ENCODE results near the gene PPP1CC. TPM values are rescaled to one million over a fixed set of nuclear protein-coding genes. Genes with fewer than 3 reads are reported as not detected.
"Not testable (repeated sequence)": the region's sequence is repeated elsewhere in the genome, so short reads cannot be mapped to it uniquely, and the experiment has no call there.

The PPP1CC gene
- total RNA-seq, 2 donors from 2014 or later: 140 to 143 TPM

DNA sequence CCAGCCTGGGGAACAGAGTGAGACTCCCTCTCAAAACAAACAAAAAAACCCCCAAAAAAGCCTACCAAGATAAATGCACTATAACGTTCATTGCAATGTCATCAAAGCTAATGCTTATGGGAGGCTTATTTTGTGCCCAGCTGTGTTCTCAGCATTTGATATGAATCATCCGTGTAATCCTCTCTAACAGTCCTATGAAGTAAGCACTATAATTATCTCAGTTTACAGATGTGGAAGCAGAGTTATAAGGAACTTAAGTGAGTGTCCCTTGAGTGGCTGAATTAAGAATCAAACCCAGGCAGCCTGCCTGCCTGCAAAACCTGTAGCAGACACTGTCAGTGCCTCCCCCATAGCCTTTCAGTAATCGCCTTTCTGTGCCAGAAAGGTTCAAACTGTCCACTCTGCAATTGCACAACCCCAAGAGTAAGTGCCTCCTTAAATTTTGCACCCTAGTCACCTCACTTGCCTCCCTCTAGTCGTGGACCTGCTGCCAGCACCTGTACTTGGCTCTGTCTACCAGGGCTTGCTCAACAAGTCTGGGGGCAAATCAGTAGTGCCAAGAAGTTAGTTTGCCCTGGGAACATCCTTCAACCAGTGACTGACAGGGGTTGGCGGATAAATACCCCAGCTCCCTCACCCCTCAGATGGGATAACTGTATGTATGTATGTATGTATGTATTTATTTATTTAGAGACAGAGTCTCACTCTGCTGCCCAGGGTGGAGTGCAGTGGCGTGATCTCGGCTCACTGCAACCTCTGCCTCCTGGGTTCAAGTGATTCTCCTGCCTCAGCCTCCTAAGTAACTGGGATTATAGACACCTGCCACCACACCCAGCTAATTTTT, 23.8 kb upstream of the PPP1CC start:
- H3K4me1 Mint-ChIP-seq (ENCODE audit: low read depth in 2 of 2): peaks cover 0 to 6% of the 10 kb centered on the region in 2 donors
- ATAC-seq (no peak), DNase-seq (ENCODE audit: low spot score) (no peak)
- H3K4me3 Mint-ChIP-seq: no peak overlapping the region
- no peaks in the 10 kb centered on the region for H3K36me3 Mint-ChIP-seq
- H3K27ac Mint-ChIP-seq: no peak overlapping the region
- no peaks in the 10 kb centered on the region for H3K9me3 Mint-ChIP-seq
- H3K27me3 Mint-ChIP-seq: peaks cover 3 to 7% of the 10 kb centered on the region in 2 donors

GRCh38 chr12:110765572-110765971, 22.9 kb upstream of the PPP1CC start:
- H3K27me3 Mint-ChIP-seq; H3K4me3 Mint-ChIP-seq; H3K27ac Mint-ChIP-seq; H3K36me3 Mint-ChIP-seq; DNase-seq (ENCODE audit: low spot score); ATAC-seq; H3K9me3 Mint-ChIP-seq; H3K4me1 Mint-ChIP-seq (ENCODE audit: low read depth in 2 of 2): not testable (repeated sequence)

- DNase-seq (ENCODE audit: low spot score) (no peak), ATAC-seq (no peak)
- H3K27ac Mint-ChIP-seq: no peak overlapping the region
- H3K4me1 Mint-ChIP-seq (ENCODE audit: low read depth in 2 of 2): peaks cover 0 to 6% of the 10 kb centered on the region in 2 donors
- H3K36me3 Mint-ChIP-seq: no peaks in the 10 kb centered on the region
- H3K4me3 Mint-ChIP-seq: no peak overlapping the region
- H3K27me3 Mint-ChIP-seq: peaks cover 3 to 7% of the 10 kb centered on the region in 2 donors
- no peaks in the 10 kb centered on the region for H3K9me3 Mint-ChIP-seq
Observed at GRCh38 chr12:110765111-110765510, 22.4 kb upstream of the PPP1CC start.

DNA sequence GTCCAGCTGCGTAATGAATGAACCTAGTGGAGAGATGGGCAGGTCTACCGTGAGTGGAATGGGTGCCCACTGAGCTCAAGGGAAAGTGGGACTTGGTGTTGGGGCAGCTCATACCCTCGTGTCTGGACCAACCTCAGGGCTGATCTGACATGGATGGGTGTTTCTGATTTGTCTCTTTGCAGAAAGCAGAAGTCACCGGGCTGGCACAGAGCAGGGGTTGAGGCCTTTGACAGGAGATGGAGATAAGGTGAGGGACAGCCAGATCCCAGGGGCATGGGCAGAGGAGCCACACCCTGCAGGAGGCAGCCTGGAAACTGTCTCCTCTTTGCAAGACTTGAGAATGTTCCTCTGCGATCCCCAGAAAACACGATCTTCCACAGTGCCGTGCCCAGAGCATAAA, 20.9 kb upstream of the PPP1CC start:
- Mint-ChIP-seq H3K27ac (no peak overlapping the region), H3K4me1 (ENCODE audit: low read depth in 2 of 2) (peaks cover 0 to 6% of the 10 kb centered on the region in 2 donors), H3K4me3 (no peak overlapping the region), H3K27me3 (peaks cover 3 to 7% of the 10 kb centered on the region in 2 donors), H3K36me3 (no peaks in the 10 kb centered on the region), H3K9me3 (no peaks in the 10 kb centered on the region)
- DNase-seq (ENCODE audit: low spot score): no peak
- no peak for ATAC-seq

DNA sequence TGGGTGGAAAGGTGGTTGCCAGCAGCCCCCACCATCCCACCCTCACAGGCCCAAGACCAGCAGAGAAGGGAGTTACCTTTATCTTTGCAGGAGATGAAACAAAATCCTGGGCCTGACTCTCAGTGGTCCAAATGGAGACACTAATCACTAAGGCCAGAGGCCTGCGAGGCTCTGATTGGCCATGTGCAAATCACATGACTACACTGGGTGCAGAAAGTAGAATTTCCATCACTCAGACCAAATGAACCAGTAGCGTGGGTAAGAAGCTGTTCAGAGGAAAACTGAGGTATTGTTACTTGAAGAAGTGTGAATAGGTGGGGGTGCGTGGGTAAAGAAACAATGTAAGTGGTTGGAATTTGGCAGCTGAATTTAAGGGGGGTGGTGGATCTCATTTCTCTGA, 20.2 kb upstream of the PPP1CC start:
- H3K9me3 Mint-ChIP-seq: no peaks in the 10 kb centered on the region
- H3K4me3 Mint-ChIP-seq: no peak overlapping the region
- ATAC-seq (no peak), DNase-seq (ENCODE audit: low spot score) (no peak)
- H3K27me3 Mint-ChIP-seq: peaks cover 3 to 7% of the 10 kb centered on the region in 2 donors
- no peak overlapping the region for H3K27ac Mint-ChIP-seq
- peaks cover 0 to 6% of the 10 kb centered on the region in 2 donors for H3K4me1 Mint-ChIP-seq (ENCODE audit: low read depth in 2 of 2)
- no peaks in the 10 kb centered on the region for H3K36me3 Mint-ChIP-seq

DNA sequence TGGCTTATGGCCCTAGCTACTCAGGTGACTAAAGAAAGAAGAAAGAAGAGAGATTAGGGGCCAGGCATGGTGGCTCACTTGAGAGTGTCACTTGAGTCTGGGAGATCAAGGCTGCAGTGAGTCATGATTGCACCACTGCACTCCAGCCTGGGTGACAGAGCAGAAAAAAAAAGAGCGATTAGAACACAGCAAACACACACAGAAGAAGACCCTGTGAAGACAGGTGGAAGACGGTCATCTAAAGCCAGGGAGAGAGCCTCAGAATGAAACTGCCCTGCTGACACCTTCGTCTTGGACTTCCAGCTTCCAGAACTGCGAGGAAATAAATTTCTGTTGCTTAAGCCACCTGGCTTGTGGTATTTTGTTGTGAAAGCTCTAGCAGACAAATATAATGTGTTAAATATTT, 17.5 kb upstream of the PPP1CC start:
- no peak overlapping the region for H3K4me3 Mint-ChIP-seq
- peak in 1 of 2 donors; percentile 53 for ATAC-seq
- H3K4me1 Mint-ChIP-seq (ENCODE audit: low read depth in 2 of 2): peaks cover 0 to 6% of the 10 kb centered on the region in 2 donors
- H3K36me3 Mint-ChIP-seq: no peaks in the 10 kb centered on the region
- no peaks in the 10 kb centered on the region for H3K27me3 Mint-ChIP-seq
- H3K9me3 Mint-ChIP-seq: no peaks in the 10 kb centered on the region
- DNase-seq (ENCODE audit: low spot score): no peak
- no peak overlapping the region for H3K27ac Mint-ChIP-seq

DNA sequence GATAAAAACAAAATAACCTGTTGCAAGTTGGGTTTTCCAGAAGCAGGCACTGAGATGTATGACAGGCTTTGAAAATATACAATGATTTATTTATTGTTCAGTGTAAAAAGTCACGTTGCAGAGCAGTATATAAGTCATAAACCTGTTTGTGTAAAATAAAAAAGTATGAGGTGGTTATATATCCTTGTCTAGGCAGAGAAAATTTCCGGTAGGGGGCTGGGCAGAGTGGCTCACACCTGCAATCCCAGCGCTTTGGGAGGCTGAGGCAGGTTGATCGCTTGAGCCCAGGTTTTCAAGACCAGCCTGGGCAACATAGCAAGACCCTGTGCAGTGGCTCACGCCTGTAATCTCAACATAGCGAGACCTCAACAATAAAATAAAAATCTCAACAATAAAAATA, 16.2 kb upstream of the PPP1CC start:
- Mint-ChIP-seq H3K27me3 (no peaks in the 10 kb centered on the region), H3K36me3 (no peaks in the 10 kb centered on the region), H3K4me3 (no peak overlapping the region), H3K9me3 (no peaks in the 10 kb centered on the region), H3K4me1 (ENCODE audit: low read depth in 2 of 2) (peaks cover 0 to 6% of the 10 kb centered on the region in 2 donors), H3K27ac (no peak overlapping the region)
- no peak for ATAC-seq
- no peak for DNase-seq (ENCODE audit: low spot score)

DNA sequence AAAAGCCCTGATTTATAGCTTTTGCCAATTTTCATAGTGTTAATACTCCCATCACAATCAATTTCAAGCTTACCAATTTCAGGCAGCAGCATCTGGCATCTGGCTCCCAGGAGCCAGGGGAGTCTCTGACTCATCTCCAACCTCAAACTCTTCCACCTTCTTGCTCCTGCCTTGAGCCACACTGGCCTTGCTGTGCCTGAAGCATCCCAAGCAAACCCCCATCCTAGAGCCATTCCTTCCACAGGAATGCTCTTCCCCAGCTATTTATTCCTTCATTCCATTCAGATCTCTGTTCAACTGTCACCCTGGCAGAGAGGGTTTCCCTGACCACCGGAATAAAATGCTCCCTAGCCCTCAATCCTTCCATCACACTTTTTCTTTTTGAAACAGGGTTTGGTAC, 13.9 kb upstream of the PPP1CC start:
- DNase-seq (ENCODE audit: low spot score) (no peak), ATAC-seq (no peak)
- Mint-ChIP-seq H3K27ac (no peak overlapping the region), H3K4me1 (ENCODE audit: low read depth in 2 of 2) (no peaks in the 10 kb centered on the region), H3K9me3 (no peaks in the 10 kb centered on the region), H3K27me3 (no peaks in the 10 kb centered on the region), H3K36me3 (no peaks in the 10 kb centered on the region), H3K4me3 (no peak overlapping the region)

DNA sequence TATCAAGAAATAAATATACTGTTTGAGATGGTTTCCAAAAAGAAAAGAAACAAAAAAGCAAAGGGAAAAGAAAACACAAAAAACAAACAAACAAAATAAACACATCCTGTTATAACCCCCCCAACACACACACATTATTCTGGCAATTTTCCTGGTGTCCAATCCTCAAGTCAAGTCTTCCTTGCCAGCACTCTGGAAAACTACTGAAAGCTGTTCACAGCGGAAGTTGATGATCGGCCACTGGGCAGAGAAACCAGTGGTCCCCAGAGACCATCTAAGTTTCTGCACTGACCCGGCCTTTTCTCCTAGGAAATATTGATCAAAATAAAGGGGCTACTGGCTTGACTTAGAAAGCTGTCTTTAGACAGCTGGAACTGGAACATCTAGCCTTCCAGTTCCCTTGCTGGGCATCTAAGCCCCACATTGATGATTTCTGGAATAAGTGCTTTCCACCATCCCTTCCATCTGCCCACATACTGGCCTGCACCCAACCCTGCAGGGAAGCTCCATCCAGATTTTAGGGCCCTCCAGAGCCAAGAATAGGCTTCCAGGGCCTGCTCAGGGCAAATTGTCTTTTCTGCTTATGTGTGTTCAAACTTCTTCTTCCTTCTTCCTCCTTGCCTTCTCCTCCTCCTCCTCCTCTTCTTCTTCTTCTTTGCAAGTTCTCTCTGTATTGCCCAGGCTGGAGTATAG, 11.6 kb upstream of the PPP1CC start:
- H3K27ac Mint-ChIP-seq: no peak overlapping the region
- H3K36me3 Mint-ChIP-seq: no peaks in the 10 kb centered on the region
- ATAC-seq: no peak
- no peaks in the 10 kb centered on the region for H3K9me3 Mint-ChIP-seq
- no peak overlapping the region for H3K4me3 Mint-ChIP-seq
- no peak for DNase-seq (ENCODE audit: low spot score)
- no peaks in the 10 kb centered on the region for H3K4me1 Mint-ChIP-seq (ENCODE audit: low read depth in 2 of 2)
- H3K27me3 Mint-ChIP-seq: no peaks in the 10 kb centered on the region

DNA sequence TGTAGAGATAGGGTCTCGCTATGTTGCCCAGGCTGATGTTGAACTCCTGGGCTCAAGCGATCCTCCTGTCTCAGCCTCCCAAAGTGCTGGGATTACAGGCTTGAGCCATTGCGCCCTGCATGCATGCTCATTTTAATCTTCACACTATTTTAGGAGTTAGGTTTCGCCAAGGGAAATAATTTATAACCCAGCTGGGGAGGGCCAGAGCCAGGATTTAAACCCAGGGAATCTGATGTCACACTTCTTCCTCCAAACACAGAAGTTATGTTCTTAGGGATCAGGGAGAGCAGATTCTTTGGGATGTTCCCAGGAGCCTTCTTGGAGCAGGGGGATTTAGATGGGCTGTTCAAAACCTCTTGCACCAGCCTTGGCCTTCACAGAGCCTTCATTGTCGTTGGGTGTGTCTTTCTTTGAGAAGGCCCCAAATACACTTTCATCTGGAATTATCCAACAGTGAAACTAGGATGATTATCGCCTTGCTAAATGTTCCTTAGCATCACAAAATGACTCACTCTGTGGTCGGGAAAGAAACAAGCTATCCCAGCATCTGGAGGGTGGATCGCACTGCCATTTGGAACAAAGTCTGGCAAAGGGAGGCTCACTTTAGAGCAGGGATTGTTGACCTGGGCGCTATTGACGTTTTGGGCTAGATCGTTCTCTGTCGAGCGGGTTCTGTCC, 8.2 kb upstream of the PPP1CC start:
- DNase-seq (ENCODE audit: low spot score) (no peak), ATAC-seq (no peak)
- H3K27ac Mint-ChIP-seq: no peak overlapping the region
- H3K36me3 Mint-ChIP-seq: no peaks in the 10 kb centered on the region
- no peaks in the 10 kb centered on the region for H3K9me3 Mint-ChIP-seq
- H3K4me3 Mint-ChIP-seq: no peak overlapping the region
- peaks cover 0 to 4% of the 10 kb centered on the region in 2 donors for H3K4me1 Mint-ChIP-seq (ENCODE audit: low read depth in 2 of 2)
- no peaks in the 10 kb centered on the region for H3K27me3 Mint-ChIP-seq

- ATAC-seq: no peak
- Mint-ChIP-seq H3K4me1 (ENCODE audit: low read depth in 2 of 2) (peaks cover 13 to 18% of the 10 kb centered on the region in 2 donors), H3K36me3 (peaks cover 6% of the 10 kb centered on the region), H3K9me3 (no peaks in the 10 kb centered on the region), H3K4me3 (no peak overlapping the region), H3K27me3 (no peaks in the 10 kb centered on the region), H3K27ac (no peak overlapping the region)
- DNase-seq (ENCODE audit: low spot score): no peak
Observed at GRCh38 chr12:110746550-110746949, 3.9 kb upstream of the PPP1CC start.

DNA sequence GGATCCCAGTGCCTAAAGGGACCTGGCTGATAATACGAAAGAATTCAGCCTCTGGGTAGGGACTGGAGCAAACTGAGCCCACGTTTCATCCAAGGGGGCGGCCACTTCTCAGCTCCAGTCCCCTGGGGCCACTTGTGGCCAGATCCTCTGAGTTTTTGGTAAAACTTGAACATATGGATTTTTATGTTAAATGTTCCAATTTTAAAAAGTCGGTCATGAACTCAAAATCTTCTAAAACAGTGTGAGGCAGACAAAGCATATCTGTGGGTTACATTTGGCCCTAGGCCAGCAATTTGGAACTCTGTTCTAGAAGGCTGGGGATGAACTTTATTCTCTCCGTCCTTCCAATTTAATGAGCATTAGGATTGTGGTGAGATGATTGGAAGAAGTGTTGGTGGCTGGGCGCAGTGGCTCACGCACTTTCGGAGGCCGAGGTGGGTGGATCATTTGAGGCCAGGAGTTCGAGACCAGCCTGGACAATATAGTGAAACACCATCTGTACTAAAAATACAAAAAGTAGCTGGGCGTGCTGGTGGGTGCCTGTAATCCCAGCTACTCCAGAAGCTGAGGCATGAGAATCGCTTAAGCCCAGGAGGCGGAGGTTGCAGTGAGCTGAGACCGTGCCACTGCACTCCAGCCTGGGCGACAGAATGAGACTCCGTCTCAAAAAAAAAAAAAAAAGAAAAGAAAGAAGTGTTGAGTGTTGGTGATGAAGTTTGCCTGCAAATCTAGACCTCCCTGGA, 3.0 kb upstream of the PPP1CC start:
- H3K4me1 Mint-ChIP-seq (ENCODE audit: low read depth in 2 of 2): peaks cover 19 to 23% of the 10 kb centered on the region in 2 donors
- no peak for DNase-seq (ENCODE audit: low spot score)
- no peaks in the 10 kb centered on the region for H3K27me3 Mint-ChIP-seq
- peaks cover 11% of the 10 kb centered on the region for H3K36me3 Mint-ChIP-seq
- peak overlapping the region in 1 of 2 donors; percentile 48 for H3K27ac Mint-ChIP-seq
- no peaks in the 10 kb centered on the region for H3K9me3 Mint-ChIP-seq
- H3K4me3 Mint-ChIP-seq: no peak overlapping the region
- no peak for ATAC-seq

GRCh38 chr12:110744601-110745264, 2.0 kb upstream of the PPP1CC start:
- DNase-seq (ENCODE audit: low spot score) (no peak), ATAC-seq (no peak)
- Mint-ChIP-seq H3K27me3 (no peaks in the 10 kb centered on the region), H3K4me3 (no peak overlapping the region), H3K9me3 (no peaks in the 10 kb centered on the region), H3K4me1 (ENCODE audit: low read depth in 2 of 2) (peaks cover 28 to 31% of the 10 kb centered on the region in 2 donors), H3K27ac (peak overlapping the region in 1 of 2 donors; percentile 94), H3K36me3 (peaks cover 11% of the 10 kb centered on the region)

Data from natural killer cell treated with Interleukin-12 subunit alpha and Interleukin-12 subunit beta and Interleukin-15 and Interleukin-18, amount 100 ng/mL, for 72 hours (primary cell).